K562 (cell line): ENCODE data around the gene MOGAT2. TPM values are rescaled to one million over a fixed set of nuclear protein-coding genes. Genes with fewer than 3 reads are reported as not detected.

ENCODE experiments used
- BCOR ChIP-seq: fragments of 450-650 bp; IDR thresholded peaks from 2 replicates; pipeline ENCODE4 v1.6.1; 2016
- BRCA1 ChIP-seq, 2 experiments: fragments of 450-650 bp in 1 of 2; sonication (generic) in 1 of 2; formaldehyde crosslinking in 1 of 2; IDR thresholded peaks; 2 replicates each; pipeline versions ENCODE4 v1.5.0 to v1.6.1; 2017 to 2020; ENCODE audit warnings: mild to moderate bottlenecking in 1 of 2, missing genetic modification reagents in 1 of 2
- CBFA2T3 ChIP-seq: fragments of 450-650 bp; IDR thresholded peaks from 2 replicates; pipeline ENCODE4 v1.6.1; 2017
- CHD1 ChIP-seq: fragments of 200-600 bp; sonication (generic); IDR thresholded peaks from one replicate; pipeline ENCODE4 v1.6.1; 2012; ENCODE audit warnings: mild to moderate bottlenecking, moderate library complexity, low read length, inconsistent platforms
- ELK1 ChIP-seq: sonication (generic); formaldehyde crosslinking; IDR thresholded peaks from 2 replicates; pipeline ENCODE4 v1.8.1; 2022; ENCODE audit warnings: missing genetic modification reagents
- ETS2 ChIP-seq: IDR thresholded peaks from 2 replicates; pipeline ENCODE4 v1.6.1; 2016; ENCODE audit warnings: borderline replicate concordance, missing genetic modification characterization, mild to moderate bottlenecking, moderate library complexity, missing compliant biosample characterization; ENCODE audit not compliant: poor library complexity, severe bottlenecking
- ETV6 ChIP-seq, 3 experiments: fragments of 150-350 bp in 1 of 3; sonication (generic) in 1 of 3; formaldehyde crosslinking in 1 of 3; IDR thresholded peaks; 2 replicates each; pipeline versions ENCODE4 v1.6.1 to v1.8.0; 2014 to 2022; ENCODE audit warnings: borderline replicate concordance in 2 of 3, low read depth in 2 of 3, antibody characterized with exemption in 1 of 3, low read length in 1 of 3, mild to moderate bottlenecking in 1 of 3, missing genetic modification reagents in 1 of 3
- HDAC2 ChIP-seq: fragments of 450-650 bp; IDR thresholded peaks from 2 replicates; pipeline ENCODE4 v1.6.1; 2016; ENCODE audit warnings: mild to moderate bottlenecking
- IRF2 ChIP-seq: sonication (generic); formaldehyde crosslinking; IDR thresholded peaks from 2 replicates; pipeline ENCODE4 v1.8.1; 2022; ENCODE audit warnings: mild to moderate bottlenecking, missing genetic modification reagents
- KDM1A ChIP-seq, 2 experiments: fragments of 450-650 bp; IDR thresholded peaks; 2 replicates each; pipeline ENCODE4 v1.6.1; 2016; ENCODE audit warnings: mild to moderate bottlenecking in 2 of 2
- MCM3 ChIP-seq: fragments of 450-650 bp; IDR thresholded peaks from 2 replicates; pipeline ENCODE4 v1.6.1; 2016
- MTA3 ChIP-seq: fragments of 450-650 bp; formaldehyde crosslinking; IDR thresholded peaks from 2 replicates; pipeline ENCODE4 v1.6.1; 2017; ENCODE audit warnings: mild to moderate bottlenecking, borderline replicate concordance
- MXD1 ChIP-seq: fragments of 250-450 bp; sonication (Bioruptor Pico); IDR thresholded peaks from 2 replicates; pipeline ENCODE4 v1.8.0; 2021; ENCODE audit warnings: borderline replicate concordance, mild to moderate bottlenecking, moderate library complexity; ENCODE audit not compliant: poor library complexity, severe bottlenecking
- RAD21 ChIP-seq, 2 experiments: fragments of 250-450 bp in 1 of 2; fragments of 450-650 bp in 1 of 2; sonication (Bioruptor Pico) in 1 of 2; formaldehyde crosslinking in 1 of 2; IDR thresholded peaks in 1 of 2; conservative IDR thresholded peaks in 1 of 2; 2 replicates each; pipeline versions ENCODE4 v1.4.0 to v1.8.0; 2020 to 2022; ENCODE audit warnings: mild to moderate bottlenecking in 2 of 2, moderate library complexity in 1 of 2
- RBM25 ChIP-seq: fragments of 200-400 bp; formaldehyde crosslinking; IDR thresholded peaks from 2 replicates; pipeline ENCODE4 v1.6.1; 2018; ENCODE audit warnings: low read length, low read depth, moderate library complexity; ENCODE audit not compliant: severe bottlenecking
- SMAD1 ChIP-seq: fragments of 150-350 bp; IDR thresholded peaks from 2 replicates; pipeline ENCODE4 v1.6.1; 2014; ENCODE audit warnings: low read length, low read depth; ENCODE audit not compliant: partially characterized antibody
- TOE1 ChIP-seq, 2 experiments: fragments of 450-650 bp in 1 of 2; sonication (generic) in 1 of 2; formaldehyde crosslinking in 1 of 2; IDR thresholded peaks; 2 replicates each; pipeline versions ENCODE4 v1.7.1 to v1.8.0; 2016 to 2022; ENCODE audit warnings: borderline replicate concordance in 2 of 2, mild to moderate bottlenecking in 2 of 2, antibody characterized with exemption in 1 of 2, inconsistent platforms in 1 of 2, low read depth in 1 of 2, missing genetic modification reagents in 1 of 2, moderate library complexity in 1 of 2
- WHSC1 ChIP-seq: IDR thresholded peaks from one replicate; pipeline ENCODE4 v1.6.1; 2012; ENCODE audit warnings: low read length, control low read depth, inconsistent platforms
- XRCC5 ChIP-seq: fragments of 200-400 bp; formaldehyde crosslinking; IDR thresholded peaks from 2 replicates; pipeline ENCODE4 v1.6.1; 2017; ENCODE audit warnings: low read depth, mild to moderate bottlenecking, low read length
- ZC3H11A ChIP-seq: IDR thresholded peaks from 2 replicates; pipeline ENCODE4 v1.6.1; 2012; ENCODE audit warnings: low read depth, low read length, improper control_type of control experiment
- ZNF174 ChIP-seq: fragments of 250-450 bp; sonication (Bioruptor Pico); IDR thresholded peaks from 2 replicates; pipeline ENCODE4 v1.4.0; 2020; ENCODE audit warnings: mild to moderate bottlenecking
- ZNF280A ChIP-seq: fragments of 450-650 bp; IDR thresholded peaks from 2 replicates; pipeline ENCODE4 v1.6.1; 2018; ENCODE audit warnings: mild to moderate bottlenecking, low read depth; ENCODE audit not compliant: partially characterized antibody
- ZNF3 ChIP-seq: fragments of 250-450 bp; sonication (Bioruptor Pico); IDR thresholded peaks from 2 replicates; pipeline ENCODE4 v1.5.0; 2021; ENCODE audit warnings: mild to moderate bottlenecking, moderate library complexity
- ZNF511 ChIP-seq: sonication (generic); formaldehyde crosslinking; IDR thresholded peaks from 2 replicates; pipeline ENCODE4 v1.8.0; 2022; ENCODE audit warnings: mild to moderate bottlenecking, missing genetic modification reagents
- ZSCAN32 ChIP-seq: fragments of 450-650 bp; formaldehyde crosslinking; IDR thresholded peaks from 2 replicates; pipeline ENCODE4 v1.4.0; 2020; ENCODE audit warnings: mild to moderate bottlenecking, moderate library complexity
- ZZZ3 ChIP-seq: fragments of 450-650 bp; IDR thresholded peaks from 2 replicates; pipeline ENCODE4 v1.6.1; 2016; ENCODE audit warnings: antibody characterized with exemption, mild to moderate bottlenecking, moderate library complexity
- polyA plus RNA-seq, 8 experiments: library from polyadenylated mRNA; depleted of rRNA in 4 of 8; stranded (reverse) in 5 of 8; unstranded in 3 of 8; fragments of >200 nt; fragmentation: Nextera tagmentation in 2 of 8; fragmentation: Illumina TruSeq in 1 of 8; extraction: Ambion mirVana in 2 of 8; extraction: Trizol in 1 of 8; gene quantifications; 2 replicates each; pipeline versions ENCODE4 v1.2.1 to v1.2.3, GENCODE V29; 2011 to 2014; ENCODE audit warnings: inconsistent platforms in 1 of 8, missing spikeins in 1 of 8
- total RNA-seq, 7 experiments: library from RNA; depleted of rRNA in 6 of 7; stranded (reverse); fragments of >200 nt in 6 of 7; fragmentation: Illumina TruSeq in 2 of 7; extraction: Trizol in 2 of 7; gene quantifications; 2 replicates each; pipeline versions ENCODE4 v1.2.1 to v1.2.3, GENCODE V29; 2011 to 2021; ENCODE audit warnings: low replicate concordance in 1 of 7

The MOGAT2 gene
- total and polyA plus RNA-seq, 9 of the 15 experiments (the other 6 are each of a cell fraction or from before 2014, with no cell fraction given): 0.09 TPM; not detected in 7

- TF ChIP-seq ZNF280A (no peak), ZSCAN32 (CRISPR knock-in tag) (no peak), ZZZ3 (no peak), BCOR (peak; percentile 98), BRCA1 (IDR thresholded peaks at IDR 0.05) (no peak), BRCA1 (CRISPR knock-in tag; IDR thresholded peaks at IDR 0.05) (no peak), MCM3 (no peak), ETV6 (IDR thresholded peaks at IDR 0.05; ENCODE audit: borderline replicate concordance in 1 of 2, low read depth in 2 of 2, low read length in 1 of 2) (no peak), ETV6 (CRISPR knock-in tag; IDR thresholded peaks at IDR 0.05; ENCODE audit: borderline replicate concordance) (no peak), WHSC1 (no peak), SMAD1 (no peak), ZNF511 (CRISPR knock-in tag) (no peak), ELK1 (CRISPR knock-in tag) (no peak), TOE1 (IDR thresholded peaks at IDR 0.05; ENCODE audit: borderline replicate concordance) (no peak), TOE1 (CRISPR knock-in tag; IDR thresholded peaks at IDR 0.05; ENCODE audit: borderline replicate concordance, low read depth) (no peak), MXD1 (CRISPR knock-in tag) (no peak), XRCC5 (0 out of 2 replicates have a peak, but pooled peaks have one; percentile 2), ZNF174 (no peak), RAD21 (CRISPR knock-in tag; conservative IDR thresholded peaks at IDR 0.05 in 1 of 2, IDR thresholded peaks at IDR 0.05 in 1 of 2) (peak in 1 of 2 experiments; percentile 32; a peak in 2 of 4 replicates), CBFA2T3 (no peak), MTA3 (no peak), HDAC2 (peak; percentile 91), KDM1A (IDR thresholded peaks at IDR 0.05) (peak; percentile 83 to 93), ZC3H11A (no peak), ZNF3 (CRISPR knock-in tag) (no peak), RBM25 (peak; percentile 94), CHD1 (no peak), ETS2 (tag) (no peak), IRF2 (no peak)
Measured at GRCh38 chr11:75767793-75768111, 50.1 kb downstream of the MOGAT2 start (continued).
